Measurements from ENCODE around the gene SIAH2.

The SIAH2 gene

GRCh38 chr3:150697646-150698045 lies 65.3 kb downstream of the SIAH2 start:
- H3K4me1 ChIP-seq (ENCODE audit: control insufficient read depth in 1 of 2, insufficient read depth in 2 of 2, low read length in 2 of 2), result no peaks in the 10 kb centered on the region
- H4K91ac ChIP-seq (ENCODE audit: low read depth, low read length), result no peak overlapping the region
- H3K4ac ChIP-seq (ENCODE audit: low read depth, low read length), result no peak overlapping the region
- no peak overlapping the region for H3K9ac ChIP-seq (ENCODE audit: low read length)
- no peak overlapping the region for H2BK12ac ChIP-seq (ENCODE audit: low read length)
- H3K14ac ChIP-seq (ENCODE audit: low read length), result no peak overlapping the region
- H3K36me3 ChIP-seq (ENCODE audit: control insufficient read depth in 1 of 2, insufficient read depth in 2 of 2, low read length in 2 of 2), result no peaks in the 10 kb centered on the region
- H2BK120ac ChIP-seq (ENCODE audit: insufficient read depth, low read length, poor library complexity), result no peak overlapping the region
- H2AK5ac ChIP-seq (ENCODE audit: low read length), result no peak overlapping the region
- no peaks in the 10 kb centered on the region for H3K27me3 ChIP-seq (ENCODE audit: insufficient read depth, low read length)
- no peaks in the 10 kb centered on the region for H3K79me2 ChIP-seq (ENCODE audit: control insufficient read depth, insufficient read depth, low read length, poor library complexity)
- H4K8ac ChIP-seq (ENCODE audit: low read depth, low read length), result no peak overlapping the region
- H3K79me1 ChIP-seq (ENCODE audit: low read length), result no peaks in the 10 kb centered on the region
- no peak overlapping the region for H3K23ac ChIP-seq (ENCODE audit: low read length)
- H3K9me3 ChIP-seq (ENCODE audit: insufficient read depth, low read depth, low read length), result no peaks in the 10 kb centered on the region
- no peak overlapping the region for H3K27ac ChIP-seq (ENCODE audit: low read depth, low read length)
- H3K4me3 ChIP-seq (ENCODE audit: low read depth, low read length), result no peak overlapping the region
- H3K18ac ChIP-seq (ENCODE audit: low read length), result no peak overlapping the region
- H2AFZ ChIP-seq (ENCODE audit: insufficient read depth, low read length, poor library complexity), result no peak overlapping the region
- H2BK5ac ChIP-seq (ENCODE audit: low read depth, low read length, poor library complexity), result no peak overlapping the region
- no peak overlapping the region for H4K12ac ChIP-seq (ENCODE audit: low read depth, low read length)
- no peak overlapping the region for H3K4me2 ChIP-seq (ENCODE audit: low read length)
- peak; percentile 18 to 65 for DNase-seq

- Histone ChIP-seq H2BK5ac (ENCODE audit: low read depth, low read length, poor library complexity) (no peak overlapping the region), H3K9me3 (ENCODE audit: insufficient read depth, low read depth, low read length) (no peaks in the 10 kb centered on the region), H3K4me2 (ENCODE audit: low read length) (no peak overlapping the region), H2AK5ac (ENCODE audit: low read length) (no peak overlapping the region), H2BK12ac (ENCODE audit: low read length) (no peak overlapping the region), H2AFZ (ENCODE audit: insufficient read depth, low read length, poor library complexity) (no peak overlapping the region), H3K79me1 (ENCODE audit: low read length) (no peaks in the 10 kb centered on the region), H3K18ac (ENCODE audit: low read length) (no peak overlapping the region), H3K27me3 (ENCODE audit: insufficient read depth, low read length) (no peaks in the 10 kb centered on the region), H3K14ac (ENCODE audit: low read length) (no peak overlapping the region), H2BK120ac (ENCODE audit: insufficient read depth, low read length, poor library complexity) (no peak overlapping the region), H3K9ac (ENCODE audit: low read length) (no peak overlapping the region), H3K4me3 (ENCODE audit: low read depth, low read length) (no peak overlapping the region), H3K79me2 (ENCODE audit: control insufficient read depth, insufficient read depth, low read length, poor library complexity) (no peaks in the 10 kb centered on the region), H3K36me3 (ENCODE audit: control insufficient read depth in 1 of 2, insufficient read depth in 2 of 2, low read length in 2 of 2) (no peaks in the 10 kb centered on the region), H3K27ac (ENCODE audit: low read depth, low read length) (no peak overlapping the region), H4K91ac (ENCODE audit: low read depth, low read length) (no peak overlapping the region), H3K4me1 (ENCODE audit: control insufficient read depth in 1 of 2, insufficient read depth in 2 of 2, low read length in 2 of 2) (no peaks in the 10 kb centered on the region), H4K8ac (ENCODE audit: low read depth, low read length) (no peak overlapping the region), H3K4ac (ENCODE audit: low read depth, low read length) (no peak overlapping the region), H3K23ac (ENCODE audit: low read length) (no peak overlapping the region), H4K12ac (ENCODE audit: low read depth, low read length) (no peak overlapping the region)
- DNase-seq, result no peak
- no CpG with 5 or more reads among the region's 2 CpGs for WGBS (ENCODE audit: extremely low coverage, insufficient coverage, insufficient read length)
Measured at GRCh38 chr3:150691414-150692040, 71.4 kb downstream of the SIAH2 start.

Measured in trophoblast cell (in vitro differentiated cells and primary cell).